PFSK-1 (cell line): ENCODE measurements around the gene ABCA1.

ENCODE experiments used
- FOXP2 ChIP-seq: optimal IDR thresholded peaks from 2 replicates; pipeline ENCODE3; 2011; ENCODE audit warnings: borderline replicate concordance, control low read depth, inconsistent platforms; ENCODE audit not compliant: insufficient read depth; ENCODE audit errors: extremely low read length, extremely low read depth
- POLR2AphosphoS5 ChIP-seq: IDR thresholded peaks from 2 replicates; pipeline ENCODE4 v1.6.1; 2012; ENCODE audit warnings: low read depth, mild to moderate bottlenecking, control low read depth, low read length, moderate library complexity
- REST ChIP-seq, 2 experiments: IDR thresholded peaks; 2 replicates each; pipeline versions ENCODE4 v1.6.1 to v1.8.0; 2011 to 2012; ENCODE audit warnings: low read depth in 2 of 2, low read length in 2 of 2, control low read depth in 1 of 2, inconsistent platforms in 1 of 2, mild to moderate bottlenecking in 1 of 2, moderate library complexity in 1 of 2; ENCODE audit not compliant: insufficient read depth in 1 of 2
- SIN3A ChIP-seq: IDR thresholded peaks from 2 replicates; pipeline ENCODE4 v1.6.1; 2012; ENCODE audit warnings: mild to moderate bottlenecking, low read length, moderate library complexity, borderline replicate concordance; ENCODE audit not compliant: insufficient read depth
- TAF1 ChIP-seq: IDR thresholded peaks from 2 replicates; pipeline ENCODE4 v1.6.1; 2012; ENCODE audit warnings: low read length, control low read depth, borderline replicate concordance; ENCODE audit not compliant: insufficient read depth

ABCA1 gene

GRCh38 chr9:104802110-104802509, 125.8 kb downstream of the ABCA1 start:
- no peak for TF ChIP-seq POLR2AphosphoS5
- no peak for TF ChIP-seq FOXP2
- no peak for TF ChIP-seq TAF1
- no peak for TF ChIP-seq SIN3A
- TF ChIP-seq REST (IDR thresholded peaks at IDR 0.05; ENCODE audit: insufficient read depth in 1 of 2, low read depth in 2 of 2, low read length in 2 of 2) = no peak

GRCh38 chr9:104800068-104800785, 127.7 kb downstream of the ABCA1 start:
- no peak for TF ChIP-seq SIN3A
- no peak for TF ChIP-seq TAF1
- no peak for TF ChIP-seq FOXP2
- no peak for TF ChIP-seq REST (IDR thresholded peaks at IDR 0.05; ENCODE audit: insufficient read depth in 1 of 2, low read depth in 2 of 2, low read length in 2 of 2)
- TF ChIP-seq POLR2AphosphoS5 = no peak

- TF ChIP-seq POLR2AphosphoS5 = no peak
- no peak for TF ChIP-seq SIN3A
- TF ChIP-seq FOXP2 = no peak
- TF ChIP-seq TAF1 = no peak
- no peak for TF ChIP-seq REST (IDR thresholded peaks at IDR 0.05; ENCODE audit: insufficient read depth in 1 of 2, low read depth in 2 of 2, low read length in 2 of 2)
These were observed 129.6 kb downstream of the ABCA1 start for GRCh38 chr9:104798209-104798995.

GRCh38 chr9:104795857-104796256, 132.1 kb downstream of the ABCA1 start:
- TF ChIP-seq SIN3A = no peak
- no peak for TF ChIP-seq REST (IDR thresholded peaks at IDR 0.05; ENCODE audit: insufficient read depth in 1 of 2, low read depth in 2 of 2, low read length in 2 of 2)
- no peak for TF ChIP-seq FOXP2
- TF ChIP-seq POLR2AphosphoS5 = no peak
- TF ChIP-seq TAF1 = no peak

- TF ChIP-seq TAF1 = no peak
- no peak for TF ChIP-seq FOXP2
- TF ChIP-seq REST (IDR thresholded peaks at IDR 0.05; ENCODE audit: insufficient read depth in 1 of 2, low read depth in 2 of 2, low read length in 2 of 2) = no peak
These were observed 132.9 kb downstream of the ABCA1 start for GRCh38 chr9:104795082-104795481.
